Measurements from ENCODE around the gene ATG9A. TPM values are rescaled to one million over a fixed set of nuclear protein-coding genes. Genes with fewer than 3 reads are reported as not detected.
A peak's percentile ranks its signal among the peaks of the same experiment; 100 is the strongest.

Gene ATG9A
- total RNA-seq, 1 experiment from 2014 or later = 46.4 TPM

DNA sequence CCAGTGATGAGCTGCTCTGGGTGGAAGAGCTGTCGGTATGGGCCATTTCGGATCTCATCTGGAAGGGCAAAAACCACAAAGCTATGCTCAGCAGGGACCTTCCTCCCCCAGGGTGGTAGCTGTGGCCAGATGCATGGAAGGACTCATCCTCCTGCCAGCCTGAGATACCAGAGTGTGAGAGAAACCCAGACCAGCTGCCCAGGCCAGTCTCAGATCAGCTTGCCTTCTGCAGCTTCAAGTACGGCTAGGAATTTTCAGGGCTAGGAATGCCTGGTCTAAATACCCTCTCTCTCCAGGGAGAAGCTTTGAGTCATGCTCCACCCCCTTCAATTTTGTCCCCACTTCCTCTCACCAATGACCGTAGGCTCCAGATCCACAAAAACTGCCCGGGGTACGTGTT, 22.2 kb upstream of the ATG9A start:
- no peak overlapping the region for H4K8ac ChIP-seq (replicated peaks; ENCODE audit: insufficient read length, low read depth, low read length)
- no CpG with 5 or more reads among the region's 6 CpGs for whole genome bisulfite sequencing (ENCODE audit: extremely low coverage, insufficient read length, low lambda C conversion rate)
- no peak overlapping the region for H2BK120ac ChIP-seq (ENCODE audit: low read depth, low read length, poor library complexity, severe bottlenecking)
- no peak overlapping the region for H3K27ac Mint-ChIP-seq
- H3K18ac ChIP-seq (ENCODE audit: insufficient read length, low read depth, low read length) = no peak overlapping the region
- no peak overlapping the region for H2BK12ac ChIP-seq (ENCODE audit: insufficient read length, low read depth, low read length)
- no peak overlapping the region for H3K56ac ChIP-seq (ENCODE audit: insufficient read length, low read depth, low read length)
- no peak for DNase-seq
- H3K4me1 Mint-ChIP-seq = peaks cover 28 to 40% of the 10 kb centered on the region in 2 experiments
- no peak overlapping the region for H4K91ac ChIP-seq (ENCODE audit: insufficient read length, low read depth, low read length)
- no peaks in the 10 kb centered on the region for H4K20me1 ChIP-seq (ENCODE audit: control insufficient read depth, insufficient read depth, insufficient read length)
- no peak overlapping the region for H3K9ac ChIP-seq (ENCODE audit: extremely low read depth, insufficient read length, low read length)
- no peaks in the 10 kb centered on the region for H3K79me1 ChIP-seq (ENCODE audit: insufficient read depth, low read depth, low read length, poor library complexity, severe bottlenecking)
- peaks cover 9 to 24% (median 23%) of the 10 kb centered on the region in 3 experiments; a peak in 6 of 7 replicates for H3K36me3 Mint-ChIP-seq (ENCODE audit: insufficient read depth in 1 of 3, low read depth in 3 of 3)
- H2BK5ac ChIP-seq (ENCODE audit: insufficient read length, low read length) = no peak overlapping the region
- no peak overlapping the region for H2BK20ac ChIP-seq (ENCODE audit: low read depth, low read length, poor library complexity, severe bottlenecking)
- H2AFZ ChIP-seq (ENCODE audit: low read length) = no peak overlapping the region
- H3T11ph ChIP-seq (ENCODE audit: low read length) = no peak overlapping the region
- H3K9me3 ChIP-seq (ENCODE audit: control insufficient read depth, low read depth, low read length) = no peaks in the 10 kb centered on the region
- no peaks in the 10 kb centered on the region for H3K79me2 ChIP-seq (ENCODE audit: insufficient read depth, low read length)
- H3K4me2 ChIP-seq (ENCODE audit: insufficient read depth, insufficient read length, low read length) = no peak overlapping the region
- H3K14ac ChIP-seq (ENCODE audit: insufficient read depth, low read length) = no peak overlapping the region; the same call in 1 of the 2 replicates
- H3K27ac ChIP-seq (ENCODE audit: insufficient read length, low read depth, low read length) = no peak overlapping the region
- no peak overlapping the region for H4K5ac ChIP-seq (ENCODE audit: insufficient read length, low read depth, low read length)
- TF ChIP-seq, protein P1, sequence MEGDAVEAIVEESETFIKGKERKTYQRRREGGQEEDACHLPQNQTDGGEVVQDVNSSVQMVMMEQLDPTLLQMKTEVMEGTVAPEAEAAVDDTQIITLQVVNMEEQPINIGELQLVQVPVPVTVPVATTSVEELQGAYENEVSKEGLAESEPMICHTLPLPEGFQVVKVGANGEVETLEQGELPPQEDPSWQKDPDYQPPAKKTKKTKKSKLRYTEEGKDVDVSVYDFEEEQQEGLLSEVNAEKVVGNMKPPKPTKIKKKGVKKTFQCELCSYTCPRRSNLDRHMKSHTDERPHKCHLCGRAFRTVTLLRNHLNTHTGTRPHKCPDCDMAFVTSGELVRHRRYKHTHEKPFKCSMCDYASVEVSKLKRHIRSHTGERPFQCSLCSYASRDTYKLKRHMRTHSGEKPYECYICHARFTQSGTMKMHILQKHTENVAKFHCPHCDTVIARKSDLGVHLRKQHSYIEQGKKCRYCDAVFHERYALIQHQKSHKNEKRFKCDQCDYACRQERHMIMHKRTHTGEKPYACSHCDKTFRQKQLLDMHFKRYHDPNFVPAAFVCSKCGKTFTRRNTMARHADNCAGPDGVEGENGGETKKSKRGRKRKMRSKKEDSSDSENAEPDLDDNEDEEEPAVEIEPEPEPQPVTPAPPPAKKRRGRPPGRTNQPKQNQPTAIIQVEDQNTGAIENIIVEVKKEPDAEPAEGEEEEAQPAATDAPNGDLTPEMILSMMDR (conservative IDR thresholded peaks at IDR 0.05) = no peak
- H2AK5ac ChIP-seq (ENCODE audit: insufficient read length, low read length) = no peak overlapping the region
- H3K27me3 ChIP-seq (ENCODE audit: insufficient read depth, low read length) = peaks cover 21% of the 10 kb centered on the region
- H3K27me3 Mint-ChIP-seq (ENCODE audit: low read depth) = peaks cover 58% of the 10 kb centered on the region
- peak overlapping the region in 1 of 2 experiments; percentile 67; a peak in 3 of 5 replicates for H3K4me3 Mint-ChIP-seq
- peaks cover 0 to 2% of the 10 kb centered on the region in 2 experiments; a peak in 3 of 5 replicates for H3K9me3 Mint-ChIP-seq
- H2BK15ac ChIP-seq (ENCODE audit: low read depth, low read length) = no peak overlapping the region
- no peak overlapping the region for H3K23ac ChIP-seq (ENCODE audit: insufficient read length, low read depth, low read length)
- no peak overlapping the region for H3K4ac ChIP-seq (ENCODE audit: low read depth, low read length)
- peaks cover 3% of the 10 kb centered on the region; the same call in 1 of the 2 replicates for H3K4me1 ChIP-seq (ENCODE audit: insufficient read depth, low read length)
- peaks cover 22% of the 10 kb centered on the region for H3K23me2 ChIP-seq (ENCODE audit: insufficient read length, low read depth, low read length, poor library complexity, severe bottlenecking)

All from H9 (cell line).